H1 (cell line): Measurements from ENCODE around the gene ARHGAP15. TPM values are rescaled to one million over a fixed set of nuclear protein-coding genes. Genes with fewer than 3 reads are reported as not detected.
A peak's percentile ranks its signal among the peaks of the same experiment; 100 is the strongest.

Source experiments
- CTCF ChIA-PET: fragments of 300-600 bp; sonication (Branson Sonifier 250); formaldehyde crosslinking; loops from one replicate; lab custom pipeline; 2021; ENCODE audit not compliant: partially characterized antibody; lab: Charles Lee
- POLR2A ChIA-PET: fragments of 300-600 bp; sonication (Branson Sonifier 250); formaldehyde crosslinking; loops from one replicate; lab custom pipeline; 2021; ENCODE audit warnings: inconsistent platforms; ENCODE audit not compliant: partially characterized antibody; lab: Charles Lee
- DNase-seq, 2 experiments: peaks; one replicate each; pipeline versions ENCODE4 v3.0.0 to v3.0.0-alpha.2; 2010 to 2022; ENCODE audit warnings: low spot score in 2 of 2, low read depth in 1 of 2, mixed read lengths in 1 of 2
- FAIRE-seq: peaks from 2 replicates; lab custom pipeline; 2011; peaks lifted over from hg19 to GRCh38; lab: Jason Lieb, UNC
- H2AFZ ChIP-seq: 2 replicates; pipeline ENCODE4 v1.8.1; 2012; ENCODE audit warnings: low read length, inconsistent platforms
- H2AK5ac ChIP-seq: 2 replicates; pipeline ENCODE4 v1.6.1; 2013; ENCODE audit warnings: low read depth, low read length
- H2BK120ac ChIP-seq: replicated peaks from 2 replicates; pipeline ENCODE3; 2013; ENCODE audit warnings: low read depth, low read length, inconsistent platforms
- H2BK12ac ChIP-seq: 2 replicates; pipeline ENCODE4 v1.6.1; 2013; ENCODE audit warnings: low read depth, low read length
- H2BK15ac ChIP-seq: 2 replicates; pipeline ENCODE4 v1.6.1; 2013; ENCODE audit warnings: low read length
- H2BK20ac ChIP-seq: 2 replicates; pipeline ENCODE4 v1.6.1; 2013; ENCODE audit warnings: low read length
- H2BK5ac ChIP-seq: 2 replicates; pipeline ENCODE4 v1.6.1; 2013; ENCODE audit warnings: low read depth, low read length
- H3K14ac ChIP-seq: 2 replicates; pipeline ENCODE4 v1.6.1; 2013; ENCODE audit warnings: inconsistent platforms; ENCODE audit not compliant: insufficient read length
- H3K18ac ChIP-seq: 2 replicates; pipeline ENCODE4 v1.6.1; 2013; ENCODE audit warnings: low read length; ENCODE audit errors: extremely low read depth
- H3K23ac ChIP-seq: 2 replicates; pipeline ENCODE4 v1.6.1; 2013; ENCODE audit warnings: inconsistent platforms; ENCODE audit not compliant: insufficient read length
- H3K23me2 ChIP-seq: 2 replicates; pipeline ENCODE4 v1.6.1; 2013; ENCODE audit warnings: low read depth, low read length
- H3K27ac ChIP-seq: 2 replicates; pipeline ENCODE4 v1.6.1; 2011; ENCODE audit warnings: low read depth, low read length, inconsistent platforms
- H3K27me3 ChIP-seq, 4 experiments: replicated peaks in 1 of 4; 1 replicate in 1 of 4; 2 replicates in 3 of 4; pipeline versions ENCODE4 v1.6.1 to v1.8.1; 2011 to 2013; ENCODE audit warnings: low read length in 3 of 4, mild to moderate bottlenecking in 3 of 4, inconsistent platforms in 2 of 4, mixed read lengths in 2 of 4, moderate library complexity in 1 of 4; ENCODE audit not compliant: control insufficient read depth in 3 of 4, insufficient read depth in 3 of 4; ENCODE audit errors: extremely low read depth in 1 of 4
- H3K36me3 ChIP-seq, 4 experiments: 2 replicates each; pipeline versions ENCODE4 v1.6.1 to v1.8.1; 2011 to 2013; ENCODE audit warnings: mild to moderate bottlenecking in 4 of 4, low read length in 3 of 4, moderate library complexity in 2 of 4, control low read depth in 1 of 4, inconsistent platforms in 1 of 4; ENCODE audit not compliant: insufficient read depth in 4 of 4, control insufficient read depth in 2 of 4
- H3K4ac ChIP-seq: replicated peaks from 2 replicates; pipeline ENCODE3; 2013; ENCODE audit warnings: low read length, low read depth, mixed read lengths, inconsistent platforms; ENCODE audit not compliant: insufficient read length
- H3K4me1 ChIP-seq, 4 experiments: replicated peaks in 1 of 4; 1 replicate in 1 of 4; 2 replicates in 3 of 4; pipeline versions ENCODE4 v1.6.1 to v1.8.1; 2011 to 2013; ENCODE audit warnings: low read length in 3 of 4, inconsistent platforms in 2 of 4, mixed read lengths in 1 of 4; ENCODE audit not compliant: insufficient read depth in 4 of 4, control insufficient read depth in 3 of 4
- H3K4me2 ChIP-seq, 2 experiments: 2 replicates each; pipeline versions ENCODE4 v1.6.1 to v1.8.1; 2011 to 2013; ENCODE audit warnings: low read depth in 2 of 2, low read length in 2 of 2, control low read depth in 1 of 2, inconsistent platforms in 1 of 2, mild to moderate bottlenecking in 1 of 2; ENCODE audit not compliant: insufficient read depth in 1 of 2
- H3K4me3 ChIP-seq, 4 experiments: fragments of 200-600, 300-600 bp in 1 of 4; sonication (generic), shearing (Covaris generic), sonication (Bioruptor Twin) in 1 of 4; 2 replicates each; pipeline versions ENCODE4 v1.5.1 to v1.8.1; 2011 to 2016; ENCODE audit warnings: low read length in 4 of 4, low read depth in 3 of 4, control low read depth in 2 of 4, inconsistent platforms in 2 of 4, mild to moderate bottlenecking in 2 of 4, mixed read lengths in 1 of 4, moderate library complexity in 1 of 4; ENCODE audit not compliant: insufficient read depth in 2 of 4; ENCODE audit errors: extremely low read depth in 1 of 4
- H3K56ac ChIP-seq: replicated peaks from 2 replicates; pipeline ENCODE3; 2013; ENCODE audit warnings: low read depth, mild to moderate bottlenecking, mixed read lengths, low read length, inconsistent platforms; ENCODE audit not compliant: insufficient read length
- H3K79me1 ChIP-seq: 2 replicates; pipeline ENCODE4 v1.6.1; 2013; ENCODE audit warnings: low read depth, low read length, control low read depth
- H3K79me2 ChIP-seq, 2 experiments: 2 replicates each; pipeline versions ENCODE4 v1.6.1 to v1.8.1; 2012 to 2013; ENCODE audit warnings: low read length in 2 of 2, mild to moderate bottlenecking in 2 of 2, inconsistent platforms in 1 of 2; ENCODE audit not compliant: insufficient read depth in 2 of 2, control insufficient read depth in 1 of 2
- H3K9ac ChIP-seq, 4 experiments: replicated peaks in 1 of 4; 1 replicate in 1 of 4; 2 replicates in 3 of 4; pipeline versions ENCODE4 v1.6.1 to v1.8.1; 2011 to 2013; ENCODE audit warnings: low read depth in 3 of 4, low read length in 3 of 4, control low read depth in 2 of 4, mild to moderate bottlenecking in 2 of 4, moderate library complexity in 2 of 4, inconsistent platforms in 1 of 4; ENCODE audit errors: extremely low read depth in 1 of 4
- H3K9me3 ChIP-seq, 2 experiments: 2 replicates each; pipeline versions ENCODE4 v1.6.1 to v1.8.1; 2012 to 2013; ENCODE audit warnings: mild to moderate bottlenecking in 2 of 2, moderate library complexity in 2 of 2, control low read depth in 1 of 2, inconsistent platforms in 1 of 2, low read depth in 1 of 2, low read length in 1 of 2, mixed read lengths in 1 of 2; ENCODE audit not compliant: insufficient read depth in 2 of 2
- H4K20me1 ChIP-seq, 2 experiments: replicated peaks in 1 of 2; 2 replicates each; pipeline versions ENCODE3 to v1.8.1; 2011 to 2013; ENCODE audit warnings: inconsistent platforms in 2 of 2, low read length in 2 of 2, mild to moderate bottlenecking in 1 of 2; ENCODE audit not compliant: insufficient read depth in 2 of 2, control insufficient read depth in 1 of 2
- H4K5ac ChIP-seq: 2 replicates; pipeline ENCODE4 v1.6.1; 2013; ENCODE audit warnings: low read length, low read depth, mixed read lengths, inconsistent platforms; ENCODE audit not compliant: insufficient read length
- H4K8ac ChIP-seq: 2 replicates; pipeline ENCODE4 v1.8.0; 2013; ENCODE audit warnings: mild to moderate bottlenecking, moderate library complexity, low read length, inconsistent platforms; ENCODE audit not compliant: insufficient read depth; ENCODE audit errors: extremely low read depth
- H4K91ac ChIP-seq: replicated peaks from 2 replicates; pipeline ENCODE3; 2013; ENCODE audit warnings: low read length, mixed read lengths, inconsistent platforms; ENCODE audit not compliant: insufficient read length
- CREB1 ChIP-seq: IDR thresholded peaks from 2 replicates; pipeline ENCODE4 v1.6.1; 2012; ENCODE audit warnings: inconsistent platforms
- EP300 ChIP-seq, 2 experiments: IDR thresholded peaks; 1 replicate in 1 of 2; 2 replicates in 1 of 2; pipeline ENCODE4 v1.6.1; 2011 to 2012; ENCODE audit warnings: low read depth in 2 of 2, low read length in 2 of 2, mild to moderate bottlenecking in 2 of 2, borderline replicate concordance in 1 of 2, inconsistent platforms in 1 of 2, moderate library complexity in 1 of 2
- GTF2F1 ChIP-seq: IDR thresholded peaks from 2 replicates; pipeline ENCODE4 v1.6.1; 2012; ENCODE audit warnings: low read depth, low read length, improper control_type of control experiment, borderline replicate concordance
- HDAC2 ChIP-seq, 2 experiments: fragments of 300-600 bp in 1 of 2; sonication (generic) in 1 of 2; IDR thresholded peaks; 2 replicates each; pipeline ENCODE4 v1.6.1; 2011 to 2012; ENCODE audit warnings: low read depth in 2 of 2, low read length in 2 of 2, mild to moderate bottlenecking in 2 of 2, moderate library complexity in 2 of 2, borderline replicate concordance in 1 of 2, inconsistent platforms in 1 of 2
- POU5F1 ChIP-seq: IDR thresholded peaks from 2 replicates; pipeline ENCODE4 v1.6.1; 2011; ENCODE audit warnings: low read depth, mild to moderate bottlenecking, low read length, moderate library complexity
- RBBP5 ChIP-seq: IDR thresholded peaks from 2 replicates; pipeline ENCODE4 v1.7.1; 2012; ENCODE audit warnings: low read depth, mild to moderate bottlenecking, inconsistent platforms, low read length, moderate library complexity, borderline replicate concordance
- SIRT6 ChIP-seq: IDR thresholded peaks from one replicate; pipeline ENCODE4 v1.7.1; 2012; ENCODE audit warnings: low read length, inconsistent platforms
- TEAD4 ChIP-seq: IDR thresholded peaks from 2 replicates; pipeline ENCODE4 v1.6.1; 2012; ENCODE audit warnings: low read depth, low read length, inconsistent platforms, mixed read lengths
- WGBS, 2 experiments: shearing (Covaris generic) in 1 of 2; methylation state at CpG; one replicate each; pipeline versions ENCODE4 v1.1.6 to v1.1.7; 2013 to 2015; ENCODE audit warnings: low lambda C conversion rate in 2 of 2, mixed read lengths in 2 of 2, inconsistent platforms in 1 of 2, low coverage in 1 of 2, missing lambda C conversion rate in 1 of 2; ENCODE audit not compliant: insufficient replicate concordance in 2 of 2, insufficient coverage in 1 of 2, insufficient read length in 1 of 2; ENCODE audit errors: extremely low coverage in 1 of 2, missing lambda C conversion rate in 1 of 2; 5-methylcytosine and 5-hydroxymethylcytosine counted together
- polyA plus RNA-seq, 7 experiments: library from polyadenylated mRNA; depleted of rRNA in 3 of 7; stranded (reverse) in 5 of 7; unstranded in 2 of 7; fragments of >200 nt in 5 of 7; fragments of 200-250 nt in 2 of 7; gene quantifications; 1 replicate in 5 of 7; 2 replicates in 1 of 7; 4 replicates in 1 of 7; pipeline versions ENCODE4 v1.2.1 to v1.2.3, GENCODE V29; 2011 to 2013; ENCODE audit warnings: missing spikeins in 2 of 7, mixed read lengths in 2 of 7
- total RNA-seq: library from RNA; stranded (reverse); fragmentation: NEBNext Ultra II Directional; extraction: Animal tissue kit (Norgen Biotek cat#: 25700); gene quantifications from 2 replicates; pipeline ENCODE4 v1.2.1, GENCODE V29; 2021
- TF ChIP-seq, protein P1 (sequence below): IDR thresholded peaks from 2 replicates; pipeline ENCODE4 v1.6.1; 2011; ENCODE audit warnings: low read length, improper control_type of control experiment
- TF ChIP-seq, protein P2 (sequence below), 3 experiments: IDR thresholded peaks; 1 replicate in 2 of 3; 2 replicates in 1 of 3; pipeline versions ENCODE4 v1.5.1 to v1.6.1; 2011; ENCODE audit warnings: low read length in 3 of 3, mild to moderate bottlenecking in 3 of 3, inconsistent platforms in 2 of 3, low read depth in 1 of 3, moderate library complexity in 1 of 3; ENCODE audit not compliant: insufficient read depth in 1 of 3; ENCODE audit errors: control extremely low read depth in 1 of 3

ARHGAP15 gene
- total and polyA plus RNA-seq, 2 of the 8 experiments (the other 6 are each of a cell fraction or from before 2014, with no cell fraction given), result not detected

GRCh38 chr2:143745060-143745459 lies 615.8 kb downstream of the ARHGAP15 start:
- POLR2A ChIA-PET, result no interaction called here
- no peak for TF ChIP-seq POU5F1
- TF ChIP-seq, protein P1, sequence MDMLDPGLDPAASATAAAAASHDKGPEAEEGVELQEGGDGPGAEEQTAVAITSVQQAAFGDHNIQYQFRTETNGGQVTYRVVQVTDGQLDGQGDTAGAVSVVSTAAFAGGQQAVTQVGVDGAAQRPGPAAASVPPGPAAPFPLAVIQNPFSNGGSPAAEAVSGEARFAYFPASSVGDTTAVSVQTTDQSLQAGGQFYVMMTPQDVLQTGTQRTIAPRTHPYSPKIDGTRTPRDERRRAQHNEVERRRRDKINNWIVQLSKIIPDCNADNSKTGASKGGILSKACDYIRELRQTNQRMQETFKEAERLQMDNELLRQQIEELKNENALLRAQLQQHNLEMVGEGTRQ, result no peak
- TF ChIP-seq, protein P2, sequence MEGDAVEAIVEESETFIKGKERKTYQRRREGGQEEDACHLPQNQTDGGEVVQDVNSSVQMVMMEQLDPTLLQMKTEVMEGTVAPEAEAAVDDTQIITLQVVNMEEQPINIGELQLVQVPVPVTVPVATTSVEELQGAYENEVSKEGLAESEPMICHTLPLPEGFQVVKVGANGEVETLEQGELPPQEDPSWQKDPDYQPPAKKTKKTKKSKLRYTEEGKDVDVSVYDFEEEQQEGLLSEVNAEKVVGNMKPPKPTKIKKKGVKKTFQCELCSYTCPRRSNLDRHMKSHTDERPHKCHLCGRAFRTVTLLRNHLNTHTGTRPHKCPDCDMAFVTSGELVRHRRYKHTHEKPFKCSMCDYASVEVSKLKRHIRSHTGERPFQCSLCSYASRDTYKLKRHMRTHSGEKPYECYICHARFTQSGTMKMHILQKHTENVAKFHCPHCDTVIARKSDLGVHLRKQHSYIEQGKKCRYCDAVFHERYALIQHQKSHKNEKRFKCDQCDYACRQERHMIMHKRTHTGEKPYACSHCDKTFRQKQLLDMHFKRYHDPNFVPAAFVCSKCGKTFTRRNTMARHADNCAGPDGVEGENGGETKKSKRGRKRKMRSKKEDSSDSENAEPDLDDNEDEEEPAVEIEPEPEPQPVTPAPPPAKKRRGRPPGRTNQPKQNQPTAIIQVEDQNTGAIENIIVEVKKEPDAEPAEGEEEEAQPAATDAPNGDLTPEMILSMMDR (IDR thresholded peaks at IDR 0.05; ENCODE audit: control extremely low read depth in 1 of 3, insufficient read depth in 1 of 3, low read depth in 1 of 3, low read length in 3 of 3), result no peak
- TF ChIP-seq SIRT6, result no peak
- TF ChIP-seq TEAD4, result peak; percentile 89
- TF ChIP-seq HDAC2 (IDR thresholded peaks at IDR 0.05; ENCODE audit: borderline replicate concordance in 1 of 2, low read depth in 2 of 2, low read length in 2 of 2), result no peak
- TF ChIP-seq CREB1, result no peak
- TF ChIP-seq EP300 (IDR thresholded peaks at IDR 0.05; ENCODE audit: borderline replicate concordance in 1 of 2, low read depth in 2 of 2, low read length in 2 of 2), result no peak
- TF ChIP-seq RBBP5, result no peak
- TF ChIP-seq GTF2F1, result no peak

More at GRCh38 chr2:143745060-143745459, 615.8 kb downstream of the ARHGAP15 start:
- Histone ChIP-seq H2BK20ac (no peak overlapping the region), H3K56ac (no peak overlapping the region), H3K4me3 (no peak overlapping the region), H3K18ac (peak overlapping the region; percentile 8; the same call in 1 of the 2 replicates), H2BK15ac (peak overlapping the region; percentile 23; the same call in 1 of the 2 replicates), H3K27ac (no peak overlapping the region), H3K4me1 (peaks cover 0 to 6% (median 4%) of the 10 kb centered on the region in 4 experiments; a peak in 4 of 7 replicates), H3K79me2 (no peaks in the 10 kb centered on the region), H4K5ac (no peak overlapping the region), H3K36me3 (no peaks in the 10 kb centered on the region), H4K8ac (no peak overlapping the region), H2BK12ac (peak overlapping the region; percentile 52; the same call in 1 of the 2 replicates), H4K91ac (no peak overlapping the region), H2AFZ (peak overlapping the region; percentile 0; the same call in 1 of the 2 replicates), H2AK5ac (no peak overlapping the region), H3K79me1 (no peaks in the 10 kb centered on the region), H3K9me3 (no peaks in the 10 kb centered on the region), H3K4me2 (no peak overlapping the region), H3K27me3 (no peaks in the 10 kb centered on the region), H2BK120ac (no peak overlapping the region), H3K9ac (no peak overlapping the region), H3K23me2 (no peaks in the 10 kb centered on the region), H3K14ac (no peak overlapping the region), H3K23ac (no peak overlapping the region), H4K20me1 (no peaks in the 10 kb centered on the region), H3K4ac (no peak overlapping the region), H2BK5ac (no peak overlapping the region)
- DNase-seq (peak in 1 of 2 experiments; percentile 17), FAIRE-seq (peak; percentile 28)
- WGBS, 2 experiments, result 59% methylated on average over 2 of the region's 2 CpGs; no CpG with 5 or more reads in 1 of the 2 experiments
- CTCF ChIA-PET, result interaction anchor here (1.3 kb wide), 1 partner anchor 17 kb away, joined by 3 read pairs; no protein-coding TSS in a partner anchor
